NB4 (cell line): Measurements from ENCODE around the gene MSI2.

Source experiments
- DNase-seq: peaks from one replicate; pipeline ENCODE4 v3.0.0; 2010; ENCODE audit warnings: low read depth
- H3K4me3 ChIP-seq: one replicate; pipeline ENCODE4 v1.5.1; 2011; ENCODE audit warnings: mild to moderate bottlenecking, low read depth, low read length, moderate library complexity
- MYC ChIP-seq: IDR thresholded peaks from 2 replicates; pipeline ENCODE4 v1.6.1; 2011; ENCODE audit warnings: low read depth, low read length
- POLR2A ChIP-seq: IDR thresholded peaks from 2 replicates; pipeline ENCODE4 v1.6.1; 2011; ENCODE audit warnings: mild to moderate bottlenecking; ENCODE audit not compliant: insufficient read length; ENCODE audit errors: extremely low read depth
- TF ChIP-seq, protein P1 (sequence below): IDR thresholded peaks from 2 replicates; pipeline ENCODE4 v1.6.1; 2011; ENCODE audit warnings: low read depth, low read length
- TF ChIP-seq, protein P2 (sequence below): IDR thresholded peaks from one replicate; pipeline ENCODE4 v1.5.1; 2012; ENCODE audit warnings: low read depth, low read length

Gene MSI2

DNA sequence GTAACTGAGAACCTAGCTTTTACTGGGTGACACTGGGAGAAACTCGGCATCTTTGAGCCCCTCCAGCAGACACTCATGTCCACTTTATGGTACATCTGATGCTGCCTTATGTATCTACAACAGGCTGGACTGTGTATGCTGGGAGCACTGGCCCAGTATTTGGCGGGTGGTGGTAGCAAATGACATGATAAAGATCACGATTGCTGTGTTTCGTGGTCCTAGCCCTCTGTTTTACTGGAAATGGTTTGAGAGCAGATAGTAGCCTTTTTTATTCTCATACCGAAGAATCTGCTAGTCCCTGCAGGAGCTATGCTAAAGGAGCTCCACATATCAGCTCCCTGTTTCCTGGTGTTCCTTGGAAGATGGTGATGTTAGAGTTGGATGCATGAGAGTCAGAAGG, 338.4 kb downstream of the MSI2 start:
- DNase-seq: no peak
- no peak overlapping the region for H3K4me3 ChIP-seq
- TF ChIP-seq, protein P1, sequence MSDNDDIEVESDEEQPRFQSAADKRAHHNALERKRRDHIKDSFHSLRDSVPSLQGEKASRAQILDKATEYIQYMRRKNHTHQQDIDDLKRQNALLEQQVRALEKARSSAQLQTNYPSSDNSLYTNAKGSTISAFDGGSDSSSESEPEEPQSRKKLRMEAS: no peak
- no peak for TF ChIP-seq MYC

DNA sequence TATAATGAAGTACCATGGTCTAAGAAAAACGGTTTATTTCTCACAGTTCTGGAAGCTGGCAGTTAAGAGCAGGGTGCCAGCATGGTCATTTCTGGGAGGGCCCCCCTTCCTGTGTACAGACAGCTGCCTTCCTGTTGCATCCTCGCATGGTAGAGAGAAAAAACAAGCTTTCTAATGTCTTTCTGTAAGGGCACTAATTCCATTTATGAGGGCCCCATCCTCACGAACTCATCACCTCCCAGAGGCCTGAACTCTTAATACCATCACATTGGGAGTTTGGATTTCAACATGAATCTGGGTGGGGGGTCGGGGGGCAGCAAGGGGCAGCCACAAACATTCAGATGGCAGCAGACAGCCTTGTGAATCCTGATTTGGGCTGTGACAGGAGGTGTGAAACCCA, 339.1 kb downstream of the MSI2 start:
- TF ChIP-seq, protein P2, sequence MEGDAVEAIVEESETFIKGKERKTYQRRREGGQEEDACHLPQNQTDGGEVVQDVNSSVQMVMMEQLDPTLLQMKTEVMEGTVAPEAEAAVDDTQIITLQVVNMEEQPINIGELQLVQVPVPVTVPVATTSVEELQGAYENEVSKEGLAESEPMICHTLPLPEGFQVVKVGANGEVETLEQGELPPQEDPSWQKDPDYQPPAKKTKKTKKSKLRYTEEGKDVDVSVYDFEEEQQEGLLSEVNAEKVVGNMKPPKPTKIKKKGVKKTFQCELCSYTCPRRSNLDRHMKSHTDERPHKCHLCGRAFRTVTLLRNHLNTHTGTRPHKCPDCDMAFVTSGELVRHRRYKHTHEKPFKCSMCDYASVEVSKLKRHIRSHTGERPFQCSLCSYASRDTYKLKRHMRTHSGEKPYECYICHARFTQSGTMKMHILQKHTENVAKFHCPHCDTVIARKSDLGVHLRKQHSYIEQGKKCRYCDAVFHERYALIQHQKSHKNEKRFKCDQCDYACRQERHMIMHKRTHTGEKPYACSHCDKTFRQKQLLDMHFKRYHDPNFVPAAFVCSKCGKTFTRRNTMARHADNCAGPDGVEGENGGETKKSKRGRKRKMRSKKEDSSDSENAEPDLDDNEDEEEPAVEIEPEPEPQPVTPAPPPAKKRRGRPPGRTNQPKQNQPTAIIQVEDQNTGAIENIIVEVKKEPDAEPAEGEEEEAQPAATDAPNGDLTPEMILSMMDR: no peak
- no peak for TF ChIP-seq POLR2A

DNA sequence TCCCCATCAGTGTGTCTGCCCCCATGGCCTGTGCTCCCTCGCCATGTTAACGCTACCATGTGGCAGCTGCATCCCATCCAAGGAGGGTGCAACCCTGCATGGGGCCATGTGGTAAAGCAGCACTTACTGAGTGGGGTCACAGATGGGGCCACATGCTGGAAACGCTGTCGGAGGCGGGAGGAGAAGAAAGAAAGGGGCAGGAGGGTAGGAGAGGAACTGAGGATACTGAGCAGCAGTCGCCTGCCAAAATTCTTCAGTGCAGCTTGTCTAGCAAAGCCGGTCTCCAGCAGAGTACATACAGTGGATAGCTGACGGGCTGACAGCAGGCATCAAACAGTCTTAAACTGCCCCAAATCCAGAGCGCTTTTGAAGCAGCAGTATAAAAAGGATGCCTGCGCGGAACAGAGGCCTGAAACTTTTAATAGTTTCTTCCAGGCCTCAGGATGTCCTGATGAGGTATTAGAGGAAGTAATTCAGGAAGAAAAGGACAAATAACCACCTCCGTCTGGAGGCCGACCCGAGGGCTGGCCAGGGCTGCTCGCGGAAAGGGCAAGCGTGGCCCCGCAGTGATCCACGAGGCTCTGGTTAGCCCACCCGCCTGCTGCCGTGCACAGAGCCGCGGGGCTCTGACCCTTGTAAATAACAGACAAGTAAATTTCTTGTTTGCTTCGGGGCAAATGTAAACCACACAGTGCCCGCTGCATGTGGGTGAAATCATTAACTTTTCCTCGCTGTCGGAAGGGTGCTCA, 339.8 kb downstream of the MSI2 start:
- no peak for DNase-seq
- H3K4me3 ChIP-seq: no peak overlapping the region
- TF ChIP-seq MYC (no peak), POLR2A (no peak)
- TF ChIP-seq, protein P1: no peak
- TF ChIP-seq, protein P2: no peak

More for the DNA sequence above, 339.1 kb downstream of the MSI2 start:
- DNase-seq: no peak
- H3K4me3 ChIP-seq: no peak overlapping the region

DNA sequence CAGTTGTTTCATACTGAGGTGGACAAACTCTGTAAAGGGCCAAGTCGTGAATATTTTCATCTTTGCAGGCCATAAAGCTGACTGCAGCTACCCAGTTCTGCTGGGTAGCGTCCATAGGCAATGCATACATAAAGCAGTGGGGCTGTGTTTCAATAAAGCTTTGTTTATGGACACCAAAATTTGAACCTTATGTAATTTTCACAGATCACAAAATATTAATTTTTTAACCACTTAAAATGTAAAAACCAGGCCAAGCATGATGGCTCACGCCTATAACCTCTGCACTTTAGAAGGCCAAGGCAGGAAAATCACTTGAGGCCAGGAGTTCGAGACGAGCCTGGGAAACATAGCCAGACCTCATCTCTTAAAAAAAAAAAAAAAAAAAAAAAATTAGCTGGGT, 340.8 kb downstream of the MSI2 start:
- H3K4me3 ChIP-seq: no peak overlapping the region
- TF ChIP-seq, protein P2: no peak
- TF ChIP-seq, protein P1: no peak
- TF ChIP-seq MYC (no peak), POLR2A (no peak)
- no peak for DNase-seq

DNA sequence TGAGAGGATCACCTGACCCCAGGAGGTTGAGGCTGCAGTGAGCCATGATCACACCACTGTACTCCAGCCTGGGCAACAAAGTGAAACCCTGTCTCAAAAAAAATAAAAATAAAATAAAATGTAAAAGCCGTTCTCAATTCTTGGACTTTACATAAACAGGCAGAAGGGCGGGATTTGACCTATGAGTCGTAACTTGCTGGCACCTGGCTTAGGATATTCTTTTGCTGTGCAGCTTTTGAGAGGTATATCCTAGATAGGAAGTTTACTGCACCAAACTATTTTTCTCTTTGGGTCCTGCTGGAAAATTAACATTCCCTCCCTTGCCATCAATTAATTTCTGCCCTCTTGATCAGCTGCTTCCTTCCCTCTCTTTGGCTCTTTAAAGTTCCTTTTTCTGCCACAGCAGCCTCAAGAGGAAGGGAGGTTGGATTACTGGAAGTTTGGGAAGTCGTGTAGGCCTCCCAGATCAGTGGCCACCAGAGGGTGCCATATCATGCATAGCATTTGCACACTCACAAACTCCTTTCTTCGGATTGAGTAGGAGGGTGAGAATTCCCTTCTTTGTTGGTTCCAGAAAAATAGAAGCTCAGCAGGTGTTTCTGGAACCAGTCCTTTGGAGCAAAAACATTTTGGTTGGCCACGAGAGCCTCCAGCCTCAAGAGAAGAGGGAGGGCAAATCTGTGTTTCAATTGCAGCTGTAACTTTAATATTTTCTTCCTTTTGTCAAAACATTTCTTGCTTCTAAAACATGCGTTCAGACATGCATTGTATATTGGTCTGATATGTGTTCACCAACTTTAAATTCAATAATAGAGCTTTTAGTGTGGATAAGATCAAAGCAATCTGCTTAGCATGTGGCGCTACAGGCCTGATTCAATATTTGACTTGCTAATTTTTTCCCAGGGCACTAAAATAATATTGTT, 341.5 kb downstream of the MSI2 start:
- TF ChIP-seq MYC: no peak
- TF ChIP-seq, protein P2: peak; percentile 77
- DNase-seq: peak; percentile 57
- H3K4me3 ChIP-seq: no peak overlapping the region

DNA sequence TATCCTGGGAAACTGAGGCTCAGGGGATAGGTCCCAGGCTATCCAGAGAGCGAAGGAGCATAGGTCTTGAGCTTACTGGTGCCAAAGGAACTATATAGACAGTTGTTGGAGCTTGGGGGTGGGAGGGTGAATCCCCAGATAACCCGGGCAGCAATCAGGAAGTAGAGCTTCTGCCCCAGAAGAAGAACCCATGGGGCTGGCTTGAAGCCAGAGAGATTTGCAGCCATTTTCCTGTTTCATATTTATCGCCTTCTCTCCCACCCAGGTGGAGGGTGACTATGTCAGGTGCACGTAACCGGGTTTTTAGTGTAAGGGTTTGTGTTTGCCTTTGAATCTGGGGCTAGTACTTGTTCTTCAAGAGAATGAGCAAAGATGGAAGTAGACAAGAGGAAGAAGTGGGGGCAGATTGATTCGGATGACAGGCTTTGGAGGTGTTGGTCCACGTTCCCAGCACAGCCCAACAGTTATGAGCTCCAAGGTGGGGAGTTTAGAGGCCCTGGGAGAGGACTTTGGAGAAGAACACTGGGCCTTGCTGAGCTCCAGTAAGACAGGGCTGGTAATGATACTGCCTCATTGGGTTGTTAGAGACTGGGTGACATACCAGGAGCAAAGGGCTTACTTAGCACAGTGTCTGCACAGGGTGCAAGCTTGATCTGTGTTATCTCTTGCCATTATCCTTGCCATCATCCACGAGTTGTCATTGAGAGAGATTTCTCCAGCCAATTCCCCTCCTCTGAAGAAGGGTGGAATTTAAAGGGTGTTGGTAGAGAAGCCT, 343.1 kb downstream of the MSI2 start:
- TF ChIP-seq POLR2A (no peak), MYC (no peak)
- TF ChIP-seq, protein P2: no peak
- TF ChIP-seq, protein P1: no peak
- no peak overlapping the region for H3K4me3 ChIP-seq
- peak; percentile 52 for DNase-seq
